BE2C (cell line): ENCODE data around the gene TBX18.

Experiments used
- DNase-seq: peaks from one replicate; pipeline ENCODE4 v3.0.0-alpha.2; 2020
- H3K27me3 ChIP-seq: fragments of 250-450 bp; sonication (Bioruptor Pico); 2 replicates; pipeline ENCODE4 v1.5.1; 2020; ENCODE audit warnings: mild to moderate bottlenecking
- H3K36me3 ChIP-seq: fragments of 250-450 bp; sonication (Bioruptor Pico); 2 replicates; pipeline ENCODE4 v1.5.1; 2020; ENCODE audit warnings: mild to moderate bottlenecking
- H3K4me1 ChIP-seq: fragments of 250-450 bp; sonication (Bioruptor Pico); 2 replicates; pipeline ENCODE4 v1.5.1; 2020
- H3K4me3 ChIP-seq: 2 replicates; pipeline ENCODE4 v1.5.1; 2011; ENCODE audit warnings: low read depth, low read length
- H3K9me3 ChIP-seq: fragments of 250-450 bp; sonication (Bioruptor Pico); 2 replicates; pipeline ENCODE4 v1.5.1; 2020
- TF ChIP-seq, protein P1 (sequence below): IDR thresholded peaks from 2 replicates; pipeline ENCODE4 v1.5.1; 2012; ENCODE audit warnings: mild to moderate bottlenecking, low read depth, low read length

TBX18 gene

DNA sequence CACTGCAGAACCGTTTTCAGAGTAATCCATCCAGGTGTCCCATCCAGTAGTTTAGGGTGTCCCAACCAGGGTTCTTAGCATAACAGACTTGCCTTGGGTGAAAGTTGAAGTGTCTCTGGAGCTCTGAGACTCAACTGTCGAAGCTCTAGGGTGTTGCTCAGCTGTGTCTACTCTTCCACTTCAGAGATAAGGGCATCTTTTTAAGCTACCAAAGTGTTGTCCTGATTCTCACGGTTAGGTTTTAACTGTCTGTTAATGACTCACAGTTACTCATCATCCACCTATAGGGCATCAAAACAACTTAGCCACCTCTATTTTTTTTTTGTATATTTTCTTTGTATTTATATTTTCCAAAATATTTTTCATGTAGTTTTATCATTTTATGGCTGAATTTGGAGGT is 36.9 kb upstream of the TBX18 start:
- Histone ChIP-seq H3K4me3 (no peak overlapping the region), H3K4me1 (no peaks in the 10 kb centered on the region), H3K9me3 (no peaks in the 10 kb centered on the region), H3K27me3 (no peaks in the 10 kb centered on the region), H3K36me3 (no peaks in the 10 kb centered on the region)
- DNase-seq: no peak
- TF ChIP-seq, protein P1, sequence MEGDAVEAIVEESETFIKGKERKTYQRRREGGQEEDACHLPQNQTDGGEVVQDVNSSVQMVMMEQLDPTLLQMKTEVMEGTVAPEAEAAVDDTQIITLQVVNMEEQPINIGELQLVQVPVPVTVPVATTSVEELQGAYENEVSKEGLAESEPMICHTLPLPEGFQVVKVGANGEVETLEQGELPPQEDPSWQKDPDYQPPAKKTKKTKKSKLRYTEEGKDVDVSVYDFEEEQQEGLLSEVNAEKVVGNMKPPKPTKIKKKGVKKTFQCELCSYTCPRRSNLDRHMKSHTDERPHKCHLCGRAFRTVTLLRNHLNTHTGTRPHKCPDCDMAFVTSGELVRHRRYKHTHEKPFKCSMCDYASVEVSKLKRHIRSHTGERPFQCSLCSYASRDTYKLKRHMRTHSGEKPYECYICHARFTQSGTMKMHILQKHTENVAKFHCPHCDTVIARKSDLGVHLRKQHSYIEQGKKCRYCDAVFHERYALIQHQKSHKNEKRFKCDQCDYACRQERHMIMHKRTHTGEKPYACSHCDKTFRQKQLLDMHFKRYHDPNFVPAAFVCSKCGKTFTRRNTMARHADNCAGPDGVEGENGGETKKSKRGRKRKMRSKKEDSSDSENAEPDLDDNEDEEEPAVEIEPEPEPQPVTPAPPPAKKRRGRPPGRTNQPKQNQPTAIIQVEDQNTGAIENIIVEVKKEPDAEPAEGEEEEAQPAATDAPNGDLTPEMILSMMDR: no peak

GRCh38 chr6:84798257-84798656 is 33.9 kb upstream of the TBX18 start:
- no peak for DNase-seq

DNA sequence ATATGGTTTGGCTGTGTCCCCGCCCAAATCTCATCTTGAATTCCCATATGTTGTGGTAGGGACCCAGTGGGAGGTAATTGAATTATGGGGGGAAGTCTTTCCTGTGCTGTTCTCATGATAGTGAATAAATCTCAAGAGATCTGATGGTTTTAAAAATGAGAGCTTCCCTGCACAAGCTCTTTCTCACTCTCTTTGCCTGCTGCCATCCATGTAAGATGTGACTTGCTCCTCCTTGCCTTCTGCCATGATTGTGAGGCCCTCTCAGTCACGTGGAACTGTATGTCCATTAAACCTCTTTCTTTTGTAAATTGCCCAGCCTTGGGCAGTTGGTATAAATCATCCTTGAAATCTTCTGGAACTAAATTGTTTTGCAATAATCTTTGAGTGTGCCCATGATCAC is 31.9 kb upstream of the TBX18 start:
- TF ChIP-seq, protein P1: no peak
- no peaks in the 10 kb centered on the region for H3K9me3 ChIP-seq
- H3K27me3 ChIP-seq: no peaks in the 10 kb centered on the region
- H3K4me3 ChIP-seq: no peak overlapping the region
- H3K36me3 ChIP-seq: no peaks in the 10 kb centered on the region
- no peaks in the 10 kb centered on the region for H3K4me1 ChIP-seq
- DNase-seq: no peak

More at GRCh38 chr6:84798257-84798656, 33.9 kb upstream of the TBX18 start:
- Histone ChIP-seq H3K4me1 (no peaks in the 10 kb centered on the region), H3K4me3 (no peak overlapping the region), H3K27me3 (no peaks in the 10 kb centered on the region), H3K36me3 (no peaks in the 10 kb centered on the region), H3K9me3 (no peaks in the 10 kb centered on the region)
- TF ChIP-seq, protein P1: no peak

DNA sequence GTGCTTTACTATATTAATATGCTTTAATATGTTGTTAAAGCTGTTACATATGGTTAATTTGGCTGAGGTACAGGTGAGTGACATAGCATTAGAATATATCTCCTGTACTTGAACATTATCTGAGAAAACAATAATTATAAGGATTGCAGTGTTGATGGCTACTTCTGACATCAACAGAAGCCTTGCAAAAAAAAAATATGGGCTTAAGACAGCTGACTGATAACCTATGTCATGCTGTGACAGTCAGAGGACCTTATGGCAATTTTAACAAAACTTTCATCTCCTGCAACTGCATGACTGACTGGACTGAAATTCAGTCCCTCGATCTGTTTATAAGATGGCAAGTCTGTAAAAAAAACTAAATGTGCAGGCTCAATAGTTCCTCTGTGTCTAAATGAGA is 27.5 kb upstream of the TBX18 start:
- Histone ChIP-seq H3K4me3 (no peak overlapping the region), H3K9me3 (no peaks in the 10 kb centered on the region), H3K4me1 (no peaks in the 10 kb centered on the region), H3K27me3 (no peaks in the 10 kb centered on the region), H3K36me3 (no peaks in the 10 kb centered on the region)
- DNase-seq: no peak
- TF ChIP-seq, protein P1: no peak

DNA sequence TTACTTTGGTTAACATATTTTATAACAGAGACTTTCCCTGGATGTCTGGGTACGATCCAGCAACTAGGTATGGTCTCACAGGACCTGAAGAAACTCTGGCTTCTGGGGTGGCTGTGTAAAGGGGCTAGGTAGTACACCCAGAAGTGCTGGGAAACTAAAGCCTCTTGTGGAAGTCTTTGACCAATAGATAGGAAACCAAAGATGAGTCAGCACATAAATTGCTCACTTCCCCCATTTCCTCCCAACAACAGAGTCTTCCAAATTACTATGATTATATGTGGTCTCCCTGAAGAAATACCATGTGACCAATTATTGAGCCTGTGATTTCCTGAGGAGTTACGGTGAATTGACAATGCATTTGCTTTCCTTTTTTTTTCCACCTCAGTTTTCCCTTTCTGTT is 26.8 kb upstream of the TBX18 start:
- no peaks in the 10 kb centered on the region for H3K9me3 ChIP-seq
- TF ChIP-seq, protein P1: no peak
- H3K36me3 ChIP-seq: no peaks in the 10 kb centered on the region
- no peak overlapping the region for H3K4me3 ChIP-seq
- no peak for DNase-seq
- no peaks in the 10 kb centered on the region for H3K4me1 ChIP-seq
- H3K27me3 ChIP-seq: no peaks in the 10 kb centered on the region

- TF ChIP-seq, protein P1: no peak
- no peaks in the 10 kb centered on the region; the same call in 1 of the 2 replicates for H3K27me3 ChIP-seq
- H3K4me1 ChIP-seq: no peaks in the 10 kb centered on the region
- H3K36me3 ChIP-seq: no peaks in the 10 kb centered on the region
- no peak for DNase-seq
- H3K9me3 ChIP-seq: no peaks in the 10 kb centered on the region
- no peak overlapping the region for H3K4me3 ChIP-seq
Measured at GRCh38 chr6:84789170-84789569, 24.8 kb upstream of the TBX18 start.
